ENCODE measurements around the gene SQOR. TPM values are rescaled to one million over a fixed set of nuclear protein-coding genes. Genes with fewer than 3 reads are reported as not detected.

Gene SQOR
- total RNA-seq, 2 donors from 2014 or later = 37.8 to 44.4 TPM

DNA sequence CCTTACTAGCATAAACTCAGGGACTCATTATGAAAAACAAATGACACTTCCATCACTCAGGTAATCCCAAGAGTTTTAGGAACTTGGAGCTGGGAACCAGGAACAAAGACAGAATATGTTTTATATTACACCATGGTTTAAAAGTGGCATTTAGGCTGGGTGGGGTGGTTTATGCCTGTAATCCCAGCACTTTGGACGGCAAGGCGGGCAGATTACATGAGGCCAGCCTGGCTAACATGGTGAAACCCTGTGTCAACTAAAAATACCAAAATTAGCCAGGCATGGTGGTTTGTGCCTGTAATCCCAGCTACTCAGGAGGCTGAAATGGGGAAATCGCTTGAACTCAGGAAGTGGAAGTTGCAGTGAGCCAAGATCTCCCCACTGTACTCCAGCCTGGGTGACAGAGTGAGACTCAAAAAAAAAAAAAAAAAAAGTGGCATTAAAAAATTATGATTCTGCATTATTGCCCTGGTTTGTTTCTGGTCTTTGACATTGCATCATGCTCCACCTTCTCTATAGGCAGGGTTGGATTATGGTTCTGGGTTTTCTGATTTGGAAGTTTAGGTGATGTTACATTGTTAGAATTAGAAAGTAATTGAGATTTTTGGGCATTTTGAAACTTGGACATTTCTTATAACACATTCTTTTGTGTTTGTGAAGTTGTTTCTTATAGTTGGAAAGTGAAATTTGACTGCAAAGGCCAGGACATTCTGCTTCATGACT is 19.0 kb downstream of the SQOR start:
- DNase-seq (ENCODE audit: low spot score) = no peak
- intact Hi-C loops (cut with DNase I) = no loop called here

DNA sequence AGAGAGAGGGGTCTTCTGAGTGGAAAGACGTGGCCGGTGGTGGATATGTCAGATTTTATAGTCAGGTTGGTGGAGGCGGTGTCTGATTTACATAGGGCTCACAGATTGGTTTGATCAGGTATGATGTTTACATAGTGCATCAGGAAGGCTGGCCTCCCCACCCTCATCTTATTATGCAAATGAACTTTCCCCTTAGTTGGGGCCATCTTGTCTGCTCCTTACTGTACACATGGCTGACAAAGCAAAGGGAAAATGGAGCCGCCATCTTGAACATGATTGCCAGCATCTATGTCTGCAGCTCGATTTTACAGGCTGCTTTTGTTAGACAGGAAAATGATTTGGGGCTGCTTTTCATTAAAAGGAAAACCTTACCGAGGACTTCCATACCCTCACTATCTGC is 19.9 kb downstream of the SQOR start:
- no peak for DNase-seq (ENCODE audit: low spot score)
- intact Hi-C loops (cut with DNase I) = no loop called here

DNA sequence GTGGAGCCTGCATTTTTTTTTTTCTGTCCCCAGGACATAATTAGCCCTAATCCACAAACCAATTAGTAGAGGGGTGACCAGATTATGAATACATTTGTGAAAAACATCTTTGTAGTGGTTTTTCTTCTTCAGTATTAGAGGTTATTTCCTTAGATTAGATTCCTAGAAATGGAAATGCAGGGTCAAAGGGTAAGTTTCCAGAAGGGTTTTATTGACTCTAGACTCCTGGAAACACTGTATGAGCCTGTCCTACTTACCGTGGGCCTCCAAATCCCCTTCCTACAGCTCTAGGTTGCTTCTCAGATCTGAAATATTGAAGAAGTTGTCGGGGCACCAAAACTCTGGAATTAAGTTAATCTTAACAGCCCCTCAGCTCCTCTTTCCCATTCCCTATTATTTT is 22.4 kb downstream of the SQOR start:
- DNase-seq (ENCODE audit: low spot score) = no peak
- intact Hi-C loops (cut with DNase I) = no loop called here

DNA sequence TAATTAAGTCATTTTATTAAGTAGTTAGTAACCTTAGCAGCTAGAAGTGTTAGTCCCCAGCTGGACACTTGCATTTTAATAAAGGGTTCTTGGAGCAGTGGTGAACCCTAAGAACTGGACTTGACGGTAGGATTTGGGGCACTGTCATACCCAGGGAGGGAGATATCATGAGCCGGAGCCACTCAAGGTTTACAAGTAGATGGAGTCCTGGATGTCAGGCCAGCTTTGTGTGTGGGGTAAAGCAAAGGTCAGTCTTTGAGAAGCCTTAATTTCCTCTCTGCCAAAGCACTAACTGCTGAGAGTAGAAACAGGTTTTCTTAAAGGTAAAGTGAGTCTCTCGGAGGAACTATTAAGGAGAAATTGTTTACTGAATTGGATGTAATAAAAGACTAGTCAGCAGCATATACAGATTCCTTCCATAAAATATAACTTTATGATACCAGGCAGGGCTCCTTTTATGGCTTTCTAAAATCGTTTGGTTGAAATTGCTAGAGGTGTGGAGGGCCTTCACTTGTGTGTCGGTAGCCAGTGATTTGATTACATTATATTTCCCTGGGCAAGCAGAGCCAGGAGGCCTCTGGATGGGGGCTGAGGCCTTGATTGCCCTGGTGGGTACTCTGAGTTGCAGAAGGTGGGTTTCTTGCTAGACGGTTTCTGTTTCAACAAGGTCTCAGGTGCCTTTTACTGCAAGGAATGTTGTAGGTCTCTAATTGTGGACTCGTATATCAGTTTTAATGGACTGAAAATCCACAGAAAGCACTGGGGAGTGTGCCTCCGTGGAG is 23.1 kb downstream of the SQOR start:
- intact Hi-C loops (cut with DNase I) = no loop called here
- DNase-seq (ENCODE audit: low spot score) = no peak

DNA sequence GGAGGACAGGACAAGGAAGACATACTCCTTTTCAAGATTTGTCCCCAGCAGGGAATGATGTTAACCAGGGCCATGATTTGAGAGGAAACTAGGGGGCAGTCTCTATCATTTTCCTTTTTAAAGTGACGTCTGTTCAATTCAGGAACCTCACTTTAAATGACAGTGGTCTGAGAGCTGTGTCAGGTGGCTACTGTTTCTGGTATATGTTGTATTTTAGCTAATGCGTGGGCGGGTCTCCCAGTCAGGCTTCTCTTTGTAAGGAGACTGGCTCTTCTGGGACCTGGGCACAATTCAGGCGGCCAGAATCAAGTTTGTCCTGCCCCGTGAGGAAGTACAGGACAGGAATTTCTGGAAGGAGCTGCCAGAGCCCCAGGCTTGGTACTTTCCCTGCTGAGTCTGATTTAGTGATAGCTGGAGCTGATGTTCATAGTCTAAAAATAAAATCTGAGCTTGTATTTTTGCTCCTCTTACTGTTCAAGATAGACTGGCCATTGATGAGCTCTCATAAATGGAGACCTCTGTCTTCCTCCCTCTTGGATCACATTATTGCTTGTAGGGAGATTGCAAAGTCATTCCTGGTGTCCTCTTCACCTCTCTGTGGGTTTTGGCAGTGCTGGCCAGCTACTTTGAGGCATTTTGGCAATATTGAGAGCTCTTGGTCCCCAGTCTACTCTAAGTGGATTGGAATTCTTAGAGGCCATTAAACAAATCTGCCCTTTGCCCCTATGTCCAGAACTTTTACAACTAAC is 25.6 kb downstream of the SQOR start:
- intact Hi-C loops (cut with DNase I) = no loop called here
- no peak for DNase-seq (ENCODE audit: low spot score)

DNA sequence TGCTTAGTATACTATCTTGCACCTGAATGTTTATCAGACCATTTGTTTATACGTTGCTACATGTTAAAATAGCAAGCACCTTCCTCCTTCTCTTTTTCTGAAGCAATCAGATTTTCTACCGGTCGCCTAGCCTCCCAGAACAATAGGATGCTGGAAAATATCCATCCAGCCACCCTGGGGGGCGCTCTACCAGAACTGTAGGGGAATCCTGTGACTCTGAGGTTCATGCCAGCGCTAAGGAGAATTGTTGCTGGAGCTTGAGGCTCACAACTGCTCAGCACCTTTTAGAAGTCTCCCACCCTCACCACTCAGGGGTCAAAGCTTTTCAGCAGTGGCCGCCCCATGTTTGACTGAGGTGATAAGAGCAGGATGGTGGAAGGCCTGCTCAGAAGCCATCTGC is 27.5 kb downstream of the SQOR start:
- no peak for DNase-seq (ENCODE audit: low spot score)
- intact Hi-C loops (cut with DNase I) = no loop called here

DNA sequence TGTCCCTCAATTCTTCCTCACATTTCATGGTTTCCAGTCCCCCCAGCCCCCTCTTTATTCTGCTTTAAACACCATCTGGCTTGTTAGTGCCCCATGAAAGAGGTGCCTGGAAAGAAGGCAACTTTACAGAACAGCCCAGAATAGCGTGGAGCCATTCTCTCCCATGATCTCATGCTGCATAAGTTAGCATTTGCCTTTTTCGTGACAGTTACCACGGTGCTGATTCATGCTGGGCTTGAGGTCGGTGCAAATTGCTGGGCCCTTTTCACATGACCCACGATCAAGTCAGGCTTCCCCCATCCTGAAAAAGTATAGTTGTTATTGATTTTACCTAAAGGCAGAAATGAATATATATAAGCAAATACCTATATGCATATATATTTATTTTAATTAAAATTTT is 29.6 kb downstream of the SQOR start:
- intact Hi-C loops (cut with DNase I) = no loop called here
- no peak for DNase-seq (ENCODE audit: low spot score)

DNA sequence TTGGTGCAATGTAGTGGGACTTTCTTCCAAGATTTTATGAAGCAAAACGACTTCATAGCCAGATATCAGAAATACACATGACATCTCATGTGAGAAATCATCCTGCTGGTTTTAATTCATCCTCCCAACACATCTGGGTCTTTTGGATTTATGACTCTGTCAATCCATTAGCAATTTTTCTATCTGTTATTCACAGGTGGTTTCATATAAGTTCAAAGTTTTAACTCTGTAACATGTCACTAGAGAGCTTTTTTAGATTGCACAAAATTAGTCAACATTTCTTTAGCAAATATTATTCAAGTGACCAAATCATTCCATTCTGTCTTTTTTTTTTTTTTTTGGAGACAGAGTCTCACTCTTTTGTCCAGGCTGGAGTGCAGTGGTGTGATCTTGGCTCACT is 30.4 kb downstream of the SQOR start:
- DNase-seq (ENCODE audit: low spot score) = no peak
- intact Hi-C loops (cut with DNase I) = no loop called here

DNA sequence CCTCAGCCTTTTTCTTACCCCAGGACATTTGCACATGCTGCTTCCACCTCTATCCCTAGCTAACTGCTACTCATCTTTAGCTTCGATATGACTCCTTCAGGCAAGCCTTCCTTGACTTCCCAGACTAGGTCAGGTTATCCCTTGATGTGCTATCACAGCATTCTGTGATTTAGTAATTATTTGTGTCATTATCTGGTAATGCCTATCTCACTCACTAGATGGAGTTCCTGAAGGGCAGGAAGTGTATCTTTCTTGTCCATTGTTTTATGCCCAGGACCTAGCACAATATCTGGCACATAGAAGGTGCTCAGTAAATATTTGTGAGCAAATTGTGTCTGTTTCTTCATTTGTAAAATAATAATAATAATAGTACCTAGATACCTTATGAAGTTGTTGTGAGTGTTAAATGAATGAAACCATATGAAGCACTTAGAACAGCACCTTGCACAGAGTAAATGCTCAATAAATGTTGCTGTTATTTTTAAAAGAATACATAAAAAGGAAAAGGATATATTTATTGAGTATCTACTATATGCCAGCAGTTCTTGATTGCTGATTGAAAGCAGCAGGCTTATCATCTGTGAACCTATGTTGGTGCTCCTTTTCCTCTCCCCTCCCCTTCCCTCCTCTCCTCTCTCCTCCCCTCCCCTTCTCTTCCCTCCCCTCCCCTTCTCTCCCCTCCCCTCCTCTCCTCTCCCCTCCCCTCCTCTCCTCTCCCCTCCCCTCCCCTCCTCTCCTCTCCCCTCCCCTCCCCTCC is 31.5 kb downstream of the SQOR start:
- intact Hi-C loops (cut with DNase I) = no loop called here
- DNase-seq (ENCODE audit: low spot score) = no peak

DNA sequence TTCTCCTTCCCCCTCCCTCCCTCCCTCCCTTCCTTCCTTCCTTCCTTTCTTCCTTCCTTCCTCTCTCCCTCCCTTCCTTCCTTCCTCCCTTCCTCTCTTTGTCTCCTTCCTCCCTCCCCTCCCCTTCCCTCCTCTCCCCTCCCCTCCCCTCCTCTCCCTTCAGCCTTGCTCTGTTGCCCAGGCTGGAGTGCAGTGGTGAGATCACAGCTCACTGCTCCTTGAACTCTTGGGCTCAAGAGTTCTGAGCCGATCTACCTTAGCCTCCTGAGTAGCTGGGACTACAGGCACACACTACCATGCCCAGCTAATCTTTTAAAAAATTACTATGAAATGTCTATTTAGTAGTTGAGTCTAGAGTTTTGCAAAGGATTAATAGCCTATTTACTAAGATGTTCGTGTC is 32.2 kb downstream of the SQOR start:
- intact Hi-C loops (cut with DNase I) = no loop called here
- DNase-seq (ENCODE audit: low spot score) = no peak

DNA sequence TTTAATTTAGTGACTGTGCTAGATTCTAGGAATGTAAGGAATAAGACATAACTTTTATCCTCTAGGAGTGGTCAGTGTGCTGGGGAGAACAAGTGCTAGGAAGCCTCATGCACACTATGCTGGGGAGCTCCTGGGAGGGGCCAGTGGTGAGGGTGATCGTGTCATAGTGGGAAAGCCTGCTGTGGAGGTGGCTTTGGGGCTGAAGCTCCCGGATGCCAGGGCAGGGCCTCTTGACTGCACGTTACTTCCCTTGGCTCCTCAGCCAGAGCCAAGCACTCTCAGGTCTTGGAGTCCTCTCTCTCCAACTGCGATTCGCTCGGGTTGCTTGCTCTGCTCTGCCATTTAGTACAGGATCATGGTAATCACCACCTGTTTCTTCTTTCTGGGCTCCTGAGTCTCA is 33.6 kb downstream of the SQOR start:
- intact Hi-C loops (cut with DNase I) = no loop called here
- DNase-seq (ENCODE audit: low spot score) = no peak

DNA sequence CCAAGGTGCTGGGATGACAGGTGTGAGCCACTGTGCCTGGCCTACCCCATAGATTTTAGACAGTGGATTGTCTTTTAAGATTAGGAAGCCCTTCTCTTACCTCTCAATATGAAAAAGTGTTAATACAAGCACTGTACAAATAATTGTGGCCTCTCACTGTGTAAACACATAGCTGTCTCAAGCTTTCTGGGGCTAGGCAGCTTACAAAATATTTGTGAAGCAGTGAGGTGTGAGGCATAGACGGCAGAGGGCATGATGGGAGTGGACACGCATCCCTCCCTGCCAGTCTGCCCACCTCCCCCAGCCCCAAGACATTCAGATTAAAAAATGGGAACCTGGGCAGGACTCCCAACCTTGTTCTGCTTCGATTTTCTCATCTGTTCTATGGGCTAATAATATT is 34.6 kb downstream of the SQOR start:
- intact Hi-C loops (cut with DNase I) = no loop called here

DNA sequence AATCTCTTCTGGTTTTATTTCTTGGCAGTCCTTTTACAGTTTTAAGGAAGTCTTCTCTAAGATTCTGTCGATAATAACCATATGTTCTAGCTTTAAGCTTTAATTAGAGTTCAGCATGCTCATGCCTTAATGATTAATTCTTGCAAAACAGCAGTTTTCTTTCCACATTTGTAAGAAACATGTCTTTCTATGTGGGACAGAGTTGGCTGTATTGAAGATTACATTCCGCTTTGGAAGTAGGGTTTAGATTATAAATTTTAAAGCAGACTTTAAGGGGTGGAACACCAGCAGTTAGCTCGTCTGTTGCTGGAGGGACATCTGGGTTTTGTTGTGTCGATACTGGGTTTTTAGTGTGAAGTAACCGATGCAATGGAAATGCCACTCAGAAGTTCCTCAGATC is 35.3 kb downstream of the SQOR start:
- intact Hi-C loops (cut with DNase I) = no loop called here

More for the DNA sequence above, 34.6 kb downstream of the SQOR start:
- no peak for DNase-seq (ENCODE audit: low spot score)

DNA sequence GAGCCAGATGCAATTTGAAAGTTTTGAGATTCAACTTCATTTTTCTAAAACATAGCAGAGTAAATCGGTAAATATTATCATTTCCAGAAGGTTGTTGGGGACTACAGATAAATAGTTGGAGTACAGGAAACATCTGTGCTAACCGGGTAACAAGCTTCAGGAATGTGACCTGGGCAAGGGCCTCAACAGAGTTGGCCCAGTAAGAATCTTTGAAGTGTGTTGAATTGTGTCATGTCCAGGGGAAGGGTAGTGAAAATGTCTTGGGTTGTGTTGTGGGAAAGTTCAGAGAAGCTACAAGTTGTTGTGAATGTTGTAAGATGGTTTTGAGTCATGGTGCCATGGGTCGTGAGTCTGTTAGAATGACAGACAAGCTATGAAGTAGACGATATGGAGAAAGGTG is 35.7 kb downstream of the SQOR start:
- DNase-seq (ENCODE audit: low spot score) = no peak
- intact Hi-C loops (cut with DNase I) = no loop called here

More for the DNA sequence above, 35.3 kb downstream of the SQOR start:
- no peak for DNase-seq (ENCODE audit: low spot score)

DNA sequence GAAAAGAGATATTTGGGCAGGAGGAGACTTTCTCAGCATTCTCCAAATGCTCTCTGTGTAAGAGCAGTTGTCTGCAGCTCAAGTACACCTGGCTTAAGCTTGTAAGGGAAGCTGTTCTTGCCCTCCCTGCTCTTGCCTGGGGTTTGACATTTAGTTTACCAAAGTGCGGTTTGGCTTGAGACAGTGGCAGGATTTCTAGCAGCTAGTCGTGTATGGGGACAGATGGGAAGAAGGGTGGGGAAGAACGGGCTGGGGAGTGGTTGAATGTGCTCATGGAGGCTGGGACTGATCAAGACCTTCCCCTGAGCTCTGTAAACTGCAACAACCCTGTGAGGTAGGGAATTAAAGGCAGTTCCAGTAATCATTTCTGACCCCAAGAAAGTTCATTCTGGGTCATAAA is 39.8 kb downstream of the SQOR start:
- intact Hi-C loops (cut with DNase I) = no loop called here
- no peak for DNase-seq (ENCODE audit: low spot score)

DNA sequence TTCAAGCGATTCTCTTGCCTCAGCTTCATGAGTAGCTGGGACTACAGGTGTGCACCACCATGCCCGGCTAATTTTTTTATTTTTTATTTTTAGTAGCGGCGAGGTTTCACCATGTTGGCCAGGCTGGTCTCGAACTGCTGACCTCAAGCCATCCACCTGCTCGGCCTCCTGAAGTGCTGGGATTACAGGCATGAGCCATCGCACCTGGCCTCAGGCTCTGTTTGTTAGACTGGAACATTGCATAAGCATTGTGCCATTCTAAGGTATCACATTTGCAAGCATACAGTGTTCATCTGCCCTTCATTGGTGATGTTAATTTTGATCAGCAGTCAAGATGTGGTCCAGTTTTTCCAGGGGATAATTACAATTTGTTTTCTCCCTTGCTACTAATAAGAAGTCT is 43.0 kb downstream of the SQOR start:
- no peak for DNase-seq (ENCODE audit: low spot score)
- intact Hi-C loops (cut with DNase I) = no loop called here

DNA sequence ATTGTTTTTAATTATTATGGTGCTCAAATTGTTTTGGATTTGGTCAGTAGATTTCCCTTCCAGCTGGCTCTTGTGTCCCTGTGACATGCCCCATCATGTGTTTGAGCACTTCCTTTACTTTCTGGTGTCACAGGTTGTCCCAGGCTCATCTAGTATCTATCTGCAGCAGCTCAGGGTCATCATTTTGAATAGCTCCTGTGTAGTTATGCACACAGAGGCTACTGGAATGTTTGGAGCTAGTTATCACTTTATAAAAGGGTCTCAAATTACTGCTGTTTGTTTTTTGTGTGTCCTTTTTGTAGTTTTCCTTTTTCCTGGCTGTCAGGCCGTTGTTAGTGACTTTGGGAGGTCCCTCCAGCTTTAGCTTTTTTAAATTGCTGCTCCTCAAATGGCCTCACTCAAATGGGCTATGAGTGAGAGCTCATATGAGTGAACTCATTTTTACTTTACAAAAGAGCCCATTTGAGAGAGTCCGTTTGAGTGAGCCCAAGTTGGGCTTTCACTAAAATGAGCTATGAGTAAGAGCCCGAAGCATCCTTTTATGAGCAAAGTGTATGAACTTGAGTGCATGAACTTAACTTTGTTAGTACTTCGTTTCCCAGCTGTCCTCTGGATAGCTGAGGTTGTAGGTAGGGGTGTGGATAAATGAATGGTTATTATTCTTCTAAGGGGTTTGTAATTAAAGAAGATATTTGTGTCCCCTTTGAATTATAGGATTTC is 43.8 kb downstream of the SQOR start:
- DNase-seq (ENCODE audit: low spot score) = no peak
- intact Hi-C loops (cut with DNase I) = no loop called here

DNA sequence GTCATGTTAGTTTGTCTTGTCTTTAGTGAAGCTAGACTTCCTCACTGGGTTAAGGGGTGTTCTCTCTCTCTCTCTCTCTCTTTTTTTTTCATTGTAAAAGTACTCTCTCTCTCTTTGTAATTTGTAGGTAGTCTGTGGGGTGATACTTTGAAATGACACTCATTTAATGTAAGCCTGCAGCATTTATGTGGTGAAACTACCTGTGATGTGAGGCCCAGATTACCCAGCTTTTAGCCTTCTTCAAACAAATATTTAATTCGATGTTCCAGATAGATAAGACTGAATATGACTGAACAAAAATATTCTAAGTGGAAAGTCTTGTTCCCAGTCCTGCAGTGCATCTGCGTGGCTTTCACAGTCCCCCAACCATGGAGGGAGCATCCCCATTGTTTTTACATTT is 49.7 kb downstream of the SQOR start:
- intact Hi-C loops (cut with DNase I) = no loop called here
- no peak for DNase-seq (ENCODE audit: low spot score)

DNA sequence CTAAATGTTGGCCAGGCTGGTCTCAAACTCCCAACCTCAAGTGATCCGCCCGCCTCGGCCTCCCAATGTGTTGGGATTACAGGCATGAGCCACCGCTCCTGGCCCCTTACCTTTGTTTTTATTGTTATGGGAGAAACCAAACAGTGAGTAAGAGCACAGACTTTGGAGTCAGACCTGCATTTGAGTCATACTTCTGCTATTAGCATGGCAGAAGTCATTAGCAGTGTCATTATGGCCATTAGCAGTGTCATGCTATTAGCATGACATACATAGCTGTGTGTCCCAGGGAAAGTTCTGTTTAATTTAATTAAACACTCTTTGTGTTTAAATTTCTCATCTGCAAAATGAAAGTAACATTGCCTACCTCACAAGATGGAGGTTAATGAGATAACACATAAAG is 54.8 kb downstream of the SQOR start:
- DNase-seq (ENCODE audit: low spot score) = no peak
- intact Hi-C loops (cut with DNase I) = no loop called here

Data from posterior vena cava (tissue), 2 donors.